Subcutaneous adipose tissue (tissue), 4 donors: ENCODE measurements around the gene APOL6. TPM values are rescaled to one million over a fixed set of nuclear protein-coding genes. Genes with fewer than 3 reads are reported as not detected.

Source experiments
- total RNA-seq, 4 donors: library from RNA; depleted of rRNA; stranded (reverse); fragments of >200 nt; gene quantifications; one replicate each; pipeline ENCODE4 v1.1.0, GENCODE V29; 2016
- TF ChIP-seq, protein P1 (sequence below): fragments of 450-650 bp; IDR thresholded peaks from one replicate; pipeline ENCODE4 v1.5.1; 2016; ENCODE audit warnings: low read depth, mild to moderate bottlenecking, control low read depth, antibody characterized with exemption, moderate library complexity

The APOL6 gene
- total RNA-seq, 4 donors from 2014 or later, result 64.1 to 117 (median 101) TPM

GRCh38 chr22:35611200-35611890 is 36.9 kb upstream of the APOL6 start:
- TF ChIP-seq, protein P1, sequence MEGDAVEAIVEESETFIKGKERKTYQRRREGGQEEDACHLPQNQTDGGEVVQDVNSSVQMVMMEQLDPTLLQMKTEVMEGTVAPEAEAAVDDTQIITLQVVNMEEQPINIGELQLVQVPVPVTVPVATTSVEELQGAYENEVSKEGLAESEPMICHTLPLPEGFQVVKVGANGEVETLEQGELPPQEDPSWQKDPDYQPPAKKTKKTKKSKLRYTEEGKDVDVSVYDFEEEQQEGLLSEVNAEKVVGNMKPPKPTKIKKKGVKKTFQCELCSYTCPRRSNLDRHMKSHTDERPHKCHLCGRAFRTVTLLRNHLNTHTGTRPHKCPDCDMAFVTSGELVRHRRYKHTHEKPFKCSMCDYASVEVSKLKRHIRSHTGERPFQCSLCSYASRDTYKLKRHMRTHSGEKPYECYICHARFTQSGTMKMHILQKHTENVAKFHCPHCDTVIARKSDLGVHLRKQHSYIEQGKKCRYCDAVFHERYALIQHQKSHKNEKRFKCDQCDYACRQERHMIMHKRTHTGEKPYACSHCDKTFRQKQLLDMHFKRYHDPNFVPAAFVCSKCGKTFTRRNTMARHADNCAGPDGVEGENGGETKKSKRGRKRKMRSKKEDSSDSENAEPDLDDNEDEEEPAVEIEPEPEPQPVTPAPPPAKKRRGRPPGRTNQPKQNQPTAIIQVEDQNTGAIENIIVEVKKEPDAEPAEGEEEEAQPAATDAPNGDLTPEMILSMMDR, result no peak

- TF ChIP-seq, protein P1, result no peak
These were observed 36.2 kb upstream of the APOL6 start for GRCh38 chr22:35611891-35612576.

DNA sequence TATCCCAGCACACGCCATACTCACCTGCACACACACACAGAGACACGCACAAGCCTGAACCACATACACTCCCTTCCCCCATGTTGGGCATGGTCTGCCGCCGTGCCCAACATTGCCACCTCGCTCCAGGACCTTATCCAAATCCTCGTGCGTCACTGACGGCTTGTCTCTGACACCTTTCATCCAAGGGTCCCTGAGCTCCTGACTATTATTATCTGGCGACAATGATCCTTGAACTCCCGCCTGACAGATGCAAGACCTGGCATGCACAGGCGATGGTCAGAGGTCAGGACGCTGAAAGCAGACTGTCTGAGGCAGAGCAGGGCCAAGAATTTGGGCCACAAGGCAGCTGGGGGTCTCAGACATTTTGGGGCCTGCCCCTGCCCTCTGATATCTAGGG is 35.3 kb upstream of the APOL6 start:
- TF ChIP-seq, protein P1, result no peak

GRCh38 chr22:35614404-35614803 is 33.8 kb upstream of the APOL6 start:
- TF ChIP-seq, protein P1, result no peak

DNA sequence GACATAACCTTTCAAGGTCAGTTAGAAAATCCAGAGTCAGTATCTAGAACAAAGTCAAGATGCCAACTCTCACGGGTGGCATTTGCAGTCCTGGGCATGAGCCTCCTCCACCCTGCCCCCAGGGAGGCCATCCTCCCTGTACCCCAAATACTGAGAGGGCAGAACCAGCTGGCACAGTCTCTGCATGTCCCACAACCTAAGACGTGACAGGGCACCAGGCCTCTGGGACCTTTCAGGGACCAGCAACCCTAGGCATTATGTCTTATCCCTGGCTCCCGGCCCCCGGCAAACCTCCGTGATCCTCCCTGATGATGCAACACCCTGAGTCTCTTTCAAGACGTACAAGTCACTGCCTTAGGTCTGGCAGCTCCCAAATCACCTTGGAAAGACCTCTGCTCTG is 33.1 kb upstream of the APOL6 start:
- TF ChIP-seq, protein P1, result no peak

- TF ChIP-seq, protein P1, result no peak
These were observed 32.2 kb upstream of the APOL6 start for GRCh38 chr22:35616043-35616442.

DNA sequence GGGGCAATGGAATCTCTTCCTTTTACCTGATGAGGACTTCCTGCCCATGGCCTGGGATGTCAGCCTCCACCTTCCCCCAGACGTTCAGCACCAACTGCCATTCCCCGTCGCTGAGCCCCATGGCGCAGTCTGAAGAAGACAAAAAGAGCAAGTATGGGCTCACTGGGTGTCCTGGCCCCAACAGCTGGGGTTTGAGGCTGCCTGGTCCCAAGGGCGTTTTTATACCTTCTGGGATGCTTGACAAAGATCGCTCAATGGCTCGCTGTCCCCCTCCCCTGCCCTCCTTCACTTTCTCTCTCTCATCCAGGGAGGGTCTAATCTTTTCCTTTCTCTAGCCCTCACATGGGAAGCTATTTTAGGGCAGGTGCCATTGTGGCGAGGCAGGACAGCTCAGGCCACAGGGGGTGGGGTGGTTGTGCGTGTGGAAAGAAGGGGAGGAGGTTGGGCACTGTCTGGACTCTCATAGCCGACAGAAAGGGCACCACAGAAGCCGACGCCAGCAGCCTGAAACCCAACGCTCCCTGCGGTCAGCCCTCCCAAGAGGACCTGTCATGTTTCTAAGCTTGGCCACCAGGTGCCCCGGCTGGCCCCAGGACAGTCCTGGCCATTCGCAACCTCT is 31.0 kb upstream of the APOL6 start, which contains the start of gene MB:
TSS of gene MB (minus strand) at position 193 of the 619 bp plus-strand sequence. CDS start at position 121, 72 bp downstream.
- TF ChIP-seq, protein P1, result no peak
